Hepatocyte (in vitro differentiated cells): ENCODE data around the gene DUSP15. TPM values are rescaled to one million over a fixed set of nuclear protein-coding genes. Genes with fewer than 3 reads are reported as not detected.

ENCODE experiments used
- DNase-seq: peaks from one replicate; pipeline ENCODE4 v3.0.0-alpha.2; 2016; ENCODE audit warnings: low spot score
- H2AFZ ChIP-seq: fragments of 200-600 bp; sonication (generic); 2 replicates; pipeline ENCODE4 v1.6.0; 2016; ENCODE audit warnings: antibody characterized with exemption, mild to moderate bottlenecking
- H3K27ac ChIP-seq: fragments of 200-600 bp; sonication (generic); 2 replicates; pipeline ENCODE4 v1.5.1; 2016; ENCODE audit warnings: mild to moderate bottlenecking
- H3K27me3 ChIP-seq: fragments of 200-600 bp; sonication (generic); 2 replicates; pipeline ENCODE4 v1.6.1; 2016
- H3K36me3 ChIP-seq: fragments of 200-600 bp; sonication (generic); replicated peaks from 2 replicates; pipeline ENCODE4 v1.5.1; 2016; ENCODE audit warnings: low read depth; ENCODE audit not compliant: insufficient read depth
- H3K4me1 ChIP-seq: fragments of 200-600 bp; sonication (generic); 2 replicates; pipeline ENCODE4 v1.5.1; 2016; ENCODE audit warnings: mild to moderate bottlenecking, moderate library complexity; ENCODE audit not compliant: insufficient read depth
- H3K4me2 ChIP-seq: fragments of 200-600 bp; sonication (generic); 2 replicates; pipeline ENCODE4 v1.6.0; 2016
- H3K4me3 ChIP-seq: fragments of 200-600 bp; sonication (generic); 2 replicates; pipeline ENCODE4 v1.5.1; 2016; ENCODE audit warnings: mild to moderate bottlenecking
- H3K79me2 ChIP-seq: fragments of 200-600 bp; sonication (generic); 2 replicates; pipeline ENCODE4 v1.6.0; 2017; ENCODE audit warnings: mild to moderate bottlenecking
- H3K9me2 ChIP-seq: fragments of 200-600 bp; sonication (generic); replicated peaks from 2 replicates; pipeline ENCODE4 v1.6.0; 2017; ENCODE audit warnings: mild to moderate bottlenecking; ENCODE audit not compliant: insufficient read depth
- H3K9me3 ChIP-seq: fragments of 200-600 bp; sonication (generic); 2 replicates; pipeline ENCODE4 v1.5.1; 2016; ENCODE audit warnings: low read depth, mild to moderate bottlenecking
- H4K20me1 ChIP-seq: fragments of 200-600 bp; sonication (generic); 2 replicates; pipeline ENCODE4 v1.6.0; 2016; ENCODE audit warnings: mild to moderate bottlenecking; ENCODE audit not compliant: insufficient read depth, poor library complexity, severe bottlenecking
- CTCF ChIP-seq: fragments of 200-600 bp; sonication (generic); IDR thresholded peaks from 2 replicates; pipeline ENCODE4 v1.5.1; 2016; ENCODE audit warnings: antibody characterized with exemption, mild to moderate bottlenecking; ENCODE audit not compliant: poor library complexity
- EZH2 ChIP-seq: fragments of 200-600 bp; sonication (generic); IDR thresholded peaks from 2 replicates; pipeline ENCODE4 v1.6.1; 2016; ENCODE audit warnings: antibody characterized with exemption, mild to moderate bottlenecking, borderline replicate concordance
- EZH2phosphoT487 ChIP-seq: fragments of 200-600 bp; sonication (generic); IDR thresholded peaks from one replicate; pipeline ENCODE4 v1.6.1; 2018; ENCODE audit warnings: antibody characterized with exemption, mild to moderate bottlenecking, low read depth, moderate library complexity; ENCODE audit not compliant: unreplicated experiment, severe bottlenecking
- WGBS: methylation state at CpG from one replicate; pipeline ENCODE4 v1.1.6; 2016; ENCODE audit warnings: low lambda C conversion rate; ENCODE audit errors: missing lambda C conversion rate; 5-methylcytosine and 5-hydroxymethylcytosine counted together
- polyA plus RNA-seq: library from polyadenylated mRNA; unstranded; fragments of >200 nt; fragmentation: Nextera tagmentation; extraction: Ambion mirVana; gene quantifications from 2 replicates; pipeline ENCODE4 v1.2.1, GENCODE V29; 2016
- total RNA-seq: library from RNA; depleted of rRNA; stranded (reverse); fragments of >200 nt; gene quantifications from 2 replicates; pipeline ENCODE4 v1.2.3, GENCODE V29; 2014

The DUSP15 gene
- total and polyA plus RNA-seq, 2 experiments from 2014 or later, result 10.2 to 23.0 TPM

GRCh38 chr20:31896049-31896448 lies 25.7 kb upstream of the DUSP15 start:
- H3K9me2 ChIP-seq, result no peaks in the 10 kb centered on the region
- H4K20me1 ChIP-seq, result no peaks in the 10 kb centered on the region
- H3K4me2 ChIP-seq, result no peak overlapping the region
- TF ChIP-seq EZH2phosphoT487 (no peak), EZH2 (no peak), CTCF (no peak)
- H3K36me3 ChIP-seq, result no peaks in the 10 kb centered on the region
- WGBS, result 94% methylated on average over 9 of the region's 9 CpGs
- H3K4me1 ChIP-seq, result no peaks in the 10 kb centered on the region
- no peak overlapping the region for H2AFZ ChIP-seq
- H3K4me3 ChIP-seq, result no peak overlapping the region
- no peak overlapping the region for H3K27ac ChIP-seq
- no peaks in the 10 kb centered on the region for H3K79me2 ChIP-seq
- no peak for DNase-seq
- H3K27me3 ChIP-seq, result no peaks in the 10 kb centered on the region
- H3K9me3 ChIP-seq, result no peaks in the 10 kb centered on the region

GRCh38 chr20:31894980-31895675 lies 24.8 kb upstream of the DUSP15 start:
- no peaks in the 10 kb centered on the region for H3K79me2 ChIP-seq
- TF ChIP-seq EZH2phosphoT487 (no peak), EZH2 (no peak), CTCF (no peak)
- WGBS, result 68% methylated on average over 8 of the region's 8 CpGs
- H3K27ac ChIP-seq, result no peak overlapping the region
- H3K4me3 ChIP-seq, result no peak overlapping the region
- no peaks in the 10 kb centered on the region for H3K9me2 ChIP-seq
- H3K4me1 ChIP-seq, result no peaks in the 10 kb centered on the region
- peak; percentile 60 for DNase-seq
- H3K36me3 ChIP-seq, result no peaks in the 10 kb centered on the region
- no peak overlapping the region for H2AFZ ChIP-seq
- no peaks in the 10 kb centered on the region for H3K9me3 ChIP-seq
- H3K4me2 ChIP-seq, result no peak overlapping the region
- no peaks in the 10 kb centered on the region for H4K20me1 ChIP-seq
- peaks cover 4% of the 10 kb centered on the region for H3K27me3 ChIP-seq

GRCh38 chr20:31890646-31891045 lies 20.3 kb upstream of the DUSP15 start:
- H2AFZ ChIP-seq, result no peak overlapping the region
- H3K27ac ChIP-seq, result no peak overlapping the region
- H4K20me1 ChIP-seq, result no peaks in the 10 kb centered on the region
- no peaks in the 10 kb centered on the region for H3K79me2 ChIP-seq
- no peak overlapping the region for H3K4me2 ChIP-seq
- H3K27me3 ChIP-seq, result peaks cover 4% of the 10 kb centered on the region
- 74% methylated on average over 8 of the region's 8 CpGs for WGBS
- H3K9me3 ChIP-seq, result no peaks in the 10 kb centered on the region
- no peaks in the 10 kb centered on the region for H3K36me3 ChIP-seq
- DNase-seq, result no peak
- no peaks in the 10 kb centered on the region for H3K4me1 ChIP-seq
- H3K4me3 ChIP-seq, result no peak overlapping the region
- no peaks in the 10 kb centered on the region for H3K9me2 ChIP-seq
- TF ChIP-seq CTCF (no peak), EZH2 (no peak), EZH2phosphoT487 (no peak)

GRCh38 chr20:31883829-31884228 lies 13.5 kb upstream of the DUSP15 start:
- Histone ChIP-seq H3K27ac (no peak overlapping the region), H3K9me2 (no peaks in the 10 kb centered on the region), H3K4me1 (no peaks in the 10 kb centered on the region), H3K9me3 (no peaks in the 10 kb centered on the region), H3K4me2 (no peak overlapping the region), H4K20me1 (no peaks in the 10 kb centered on the region), H3K4me3 (no peak overlapping the region), H3K27me3 (no peaks in the 10 kb centered on the region), H3K36me3 (no peaks in the 10 kb centered on the region), H3K79me2 (no peaks in the 10 kb centered on the region), H2AFZ (no peak overlapping the region)
- TF ChIP-seq EZH2, result no peak
- no peak for TF ChIP-seq CTCF
- TF ChIP-seq EZH2phosphoT487, result no peak
- no peak for DNase-seq
